Glutamatergic neuron (in vitro differentiated cells): ENCODE results near the gene DPP4. TPM values are rescaled to one million over a fixed set of nuclear protein-coding genes. Genes with fewer than 3 reads are reported as not detected.

Experiments used
- DNase-seq: peaks from one replicate; pipeline ENCODE4 v3.0.0; 2022
- H3K27ac Mint-ChIP-seq: one replicate; pipeline ENCODE4 v1.8.0; 2020; ENCODE audit warnings: mild to moderate bottlenecking, mixed read lengths, inconsistent platforms; ENCODE audit not compliant: unreplicated experiment
- H3K27me3 Mint-ChIP-seq: one replicate; pipeline ENCODE4 v1.8.0; 2020; ENCODE audit warnings: mild to moderate bottlenecking, moderate library complexity, mixed read lengths, inconsistent platforms; ENCODE audit not compliant: unreplicated experiment
- H3K36me3 Mint-ChIP-seq: one replicate; pipeline ENCODE4 v1.8.0; 2020; ENCODE audit warnings: mild to moderate bottlenecking, mixed read lengths, inconsistent platforms; ENCODE audit not compliant: unreplicated experiment
- H3K4me1 Mint-ChIP-seq: one replicate; pipeline ENCODE4 v1.8.0; 2020; ENCODE audit warnings: mild to moderate bottlenecking, low read depth, mixed read lengths, inconsistent platforms; ENCODE audit not compliant: unreplicated experiment
- H3K4me3 Mint-ChIP-seq: one replicate; pipeline ENCODE4 v1.8.0; 2020; ENCODE audit warnings: mild to moderate bottlenecking, mixed read lengths, inconsistent platforms; ENCODE audit not compliant: unreplicated experiment
- H3K9me3 Mint-ChIP-seq: one replicate; pipeline ENCODE4 v1.8.0; 2020; ENCODE audit warnings: mild to moderate bottlenecking, moderate library complexity, mixed read lengths, inconsistent platforms; ENCODE audit not compliant: unreplicated experiment
- long read RNA-seq: library from polyadenylated mRNA; unstranded; transcript quantifications from one replicate; pipeline ENCODE4 v2.0.0, GENCODE V29; 2020; ENCODE audit not compliant: unreplicated experiment
- total RNA-seq: library from RNA; stranded (reverse); fragmentation: NEBNext Ultra II Directional; extraction: Animal tissue kit (Norgen Biotek cat#: 25700); gene quantifications from one replicate; pipeline ENCODE4 v1.2.1, GENCODE V29; 2021; ENCODE audit not compliant: unreplicated experiment
- TF ChIP-seq, protein P1 (sequence below): fragments of 200-600 bp; sonication (generic); IDR thresholded peaks from one replicate; pipeline ENCODE4 v1.5.0; 2021; ENCODE audit not compliant: partially characterized antibody, unreplicated experiment

Gene DPP4
- 0.20 TPM for total RNA-seq
- long read RNA-seq: 0 reads

- no peak within 1 kb of the TSS for H3K27ac Mint-ChIP-seq
These were observed at the start of gene DPP4 for GRCh38 chr2:162073888-162074631. Gene DPP4, minus strand, starts transcription at chr2:162074215. Its CDS starts 234 bp downstream, at chr2:162073981.

DNA sequence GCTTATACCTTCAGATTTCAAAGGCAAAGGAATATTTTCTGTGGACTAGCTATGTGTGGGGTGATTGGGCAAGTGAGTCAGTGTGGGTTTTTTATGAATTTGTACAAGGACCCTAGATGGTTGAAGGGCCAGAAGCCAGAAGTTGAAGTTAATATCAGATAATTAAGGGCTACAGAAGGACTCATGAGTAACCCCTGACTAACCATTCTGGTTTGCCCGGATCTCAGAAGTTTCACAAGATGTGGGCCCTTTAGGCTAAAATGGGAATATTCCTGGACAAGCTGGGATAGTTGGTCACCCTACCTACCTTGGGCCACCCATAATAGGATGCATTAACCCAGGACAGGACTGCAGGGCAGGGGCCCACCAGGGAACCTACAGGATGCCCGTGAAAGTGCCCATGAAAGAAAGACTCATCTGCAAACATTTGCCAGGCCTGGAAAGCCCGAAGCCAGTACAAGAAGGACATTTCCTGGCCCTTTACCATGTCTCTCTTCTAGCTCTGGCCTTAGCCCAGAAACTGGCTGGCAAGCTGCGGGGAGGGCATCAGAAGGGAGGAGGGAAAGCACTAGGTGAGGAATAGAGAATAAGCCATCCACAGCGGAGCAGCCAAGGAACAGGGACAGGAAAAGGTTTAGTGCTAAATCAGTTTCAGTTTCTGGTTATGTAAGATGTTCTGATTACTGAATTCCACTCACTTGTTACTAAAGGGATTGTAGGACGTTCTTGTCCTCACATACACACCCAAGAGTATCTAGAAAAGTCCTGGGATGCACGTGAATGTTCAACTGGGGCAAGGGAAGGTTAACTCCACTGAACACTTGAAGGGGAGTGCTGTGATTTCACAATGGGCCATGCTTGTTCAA lies 44.4 kb upstream of the DPP4 start:
- H3K27me3 Mint-ChIP-seq: no peaks in the 10 kb centered on the region
- no peak overlapping the region for H3K4me3 Mint-ChIP-seq
- H3K9me3 Mint-ChIP-seq: peaks cover 2% of the 10 kb centered on the region
- peaks cover 9% of the 10 kb centered on the region for H3K36me3 Mint-ChIP-seq
- no peak for DNase-seq
- H3K27ac Mint-ChIP-seq: no peak overlapping the region
- no peaks in the 10 kb centered on the region for H3K4me1 Mint-ChIP-seq
- TF ChIP-seq, protein P1, sequence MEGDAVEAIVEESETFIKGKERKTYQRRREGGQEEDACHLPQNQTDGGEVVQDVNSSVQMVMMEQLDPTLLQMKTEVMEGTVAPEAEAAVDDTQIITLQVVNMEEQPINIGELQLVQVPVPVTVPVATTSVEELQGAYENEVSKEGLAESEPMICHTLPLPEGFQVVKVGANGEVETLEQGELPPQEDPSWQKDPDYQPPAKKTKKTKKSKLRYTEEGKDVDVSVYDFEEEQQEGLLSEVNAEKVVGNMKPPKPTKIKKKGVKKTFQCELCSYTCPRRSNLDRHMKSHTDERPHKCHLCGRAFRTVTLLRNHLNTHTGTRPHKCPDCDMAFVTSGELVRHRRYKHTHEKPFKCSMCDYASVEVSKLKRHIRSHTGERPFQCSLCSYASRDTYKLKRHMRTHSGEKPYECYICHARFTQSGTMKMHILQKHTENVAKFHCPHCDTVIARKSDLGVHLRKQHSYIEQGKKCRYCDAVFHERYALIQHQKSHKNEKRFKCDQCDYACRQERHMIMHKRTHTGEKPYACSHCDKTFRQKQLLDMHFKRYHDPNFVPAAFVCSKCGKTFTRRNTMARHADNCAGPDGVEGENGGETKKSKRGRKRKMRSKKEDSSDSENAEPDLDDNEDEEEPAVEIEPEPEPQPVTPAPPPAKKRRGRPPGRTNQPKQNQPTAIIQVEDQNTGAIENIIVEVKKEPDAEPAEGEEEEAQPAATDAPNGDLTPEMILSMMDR: no peak

More at GRCh38 chr2:162073888-162074631, at the start of gene DPP4:
- TF ChIP-seq, protein P1: no peak
- H3K27me3 Mint-ChIP-seq: peaks cover 3% of the 10 kb centered on the region
- H3K4me1 Mint-ChIP-seq: peaks cover 3% of the 10 kb centered on the region
- H3K36me3 Mint-ChIP-seq: no peaks in the 10 kb centered on the region
- peak; percentile 57 for DNase-seq
- H3K9me3 Mint-ChIP-seq: no peaks in the 10 kb centered on the region
- peak within 1 kb of the TSS; percentile 83 for H3K4me3 Mint-ChIP-seq

GRCh38 chr2:162116352-162116751 lies 42.3 kb upstream of the DPP4 start:
- no peak for DNase-seq
- no peaks in the 10 kb centered on the region for H3K4me1 Mint-ChIP-seq
- TF ChIP-seq, protein P1: no peak
- no peaks in the 10 kb centered on the region for H3K27me3 Mint-ChIP-seq
- H3K36me3 Mint-ChIP-seq: peaks cover 9% of the 10 kb centered on the region
- no peak overlapping the region for H3K4me3 Mint-ChIP-seq
- no peak overlapping the region for H3K27ac Mint-ChIP-seq
- H3K9me3 Mint-ChIP-seq: peaks cover 2% of the 10 kb centered on the region

GRCh38 chr2:162115076-162115475 lies 41.1 kb upstream of the DPP4 start:
- Mint-ChIP-seq H3K4me1 (no peaks in the 10 kb centered on the region), H3K4me3 (no peak overlapping the region), H3K36me3 (peaks cover 9% of the 10 kb centered on the region), H3K9me3 (peaks cover 2% of the 10 kb centered on the region), H3K27me3 (no peaks in the 10 kb centered on the region), H3K27ac (no peak overlapping the region)
- TF ChIP-seq, protein P1: no peak
- no peak for DNase-seq
